Vagina (tissue), 2 donors: Measurements from ENCODE around the gene FAM186B.

Experiments
- POLR2A ChIP-seq, 2 donors: fragments of 450-650 bp; IDR thresholded peaks; one replicate each; pipeline ENCODE4 v1.6.1; 2017; ENCODE audit warnings: antibody characterized with exemption in 2 of 2, mild to moderate bottlenecking in 2 of 2, moderate library complexity in 2 of 2
- POLR2AphosphoS5 ChIP-seq, 2 donors: sonication (generic); formaldehyde crosslinking; IDR thresholded peaks; one replicate each; pipeline ENCODE4 v1.9.0; 2017; ENCODE audit warnings: antibody characterized with exemption in 2 of 2, mild to moderate bottlenecking in 2 of 2, low read depth in 1 of 2; ENCODE audit not compliant: insufficient read depth in 1 of 2
- TF ChIP-seq, protein P1 (sequence below), 3 experiments: fragments of 450-650 bp in 2 of 3; fragments of 200-600 bp in 1 of 3; sonication (generic) in 1 of 3; IDR thresholded peaks; one replicate each; pipeline ENCODE4 v1.5.1; 2017 to 2019; ENCODE audit warnings: antibody characterized with exemption in 3 of 3, mild to moderate bottlenecking in 2 of 3, moderate library complexity in 2 of 3

DNA sequence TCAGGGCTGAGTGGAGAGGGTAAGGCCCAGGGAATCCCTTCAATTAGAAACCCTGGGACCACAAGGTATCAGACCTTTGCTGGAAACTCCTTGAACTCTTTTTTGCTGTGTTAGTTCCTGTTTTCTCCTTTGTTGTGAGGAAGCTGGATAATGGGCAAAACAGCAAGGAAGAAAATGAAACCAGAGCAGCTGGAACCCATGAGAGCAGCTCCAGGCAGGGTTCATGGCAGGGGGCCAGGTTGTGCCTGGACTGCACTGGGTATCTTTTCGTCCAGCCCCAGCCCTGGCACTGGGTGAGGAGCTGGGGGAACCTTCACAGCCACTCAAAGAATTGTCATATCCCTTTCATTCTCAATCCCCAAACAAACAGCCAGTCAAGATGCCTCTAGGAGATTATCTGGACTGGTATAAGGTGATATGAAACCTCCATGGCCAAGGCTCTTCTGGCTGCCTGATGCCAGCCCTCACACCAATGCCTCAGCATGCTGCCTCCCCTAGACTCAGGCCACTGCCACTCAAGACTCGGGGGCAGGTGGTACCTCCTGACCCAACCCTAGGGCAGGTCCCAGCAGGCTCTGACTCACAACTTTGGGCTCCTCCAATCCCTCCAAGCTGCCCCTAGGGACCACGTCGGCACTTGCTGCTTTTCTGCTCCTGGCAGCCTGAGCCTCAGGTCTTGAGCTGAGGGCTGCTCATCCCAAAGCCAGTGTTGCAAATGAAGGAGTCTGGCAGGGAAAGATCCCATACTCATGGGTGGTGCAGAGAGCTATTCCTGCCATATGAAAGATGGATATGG lies 16.5 kb downstream of the FAM186B start:
- TF ChIP-seq, protein P1, sequence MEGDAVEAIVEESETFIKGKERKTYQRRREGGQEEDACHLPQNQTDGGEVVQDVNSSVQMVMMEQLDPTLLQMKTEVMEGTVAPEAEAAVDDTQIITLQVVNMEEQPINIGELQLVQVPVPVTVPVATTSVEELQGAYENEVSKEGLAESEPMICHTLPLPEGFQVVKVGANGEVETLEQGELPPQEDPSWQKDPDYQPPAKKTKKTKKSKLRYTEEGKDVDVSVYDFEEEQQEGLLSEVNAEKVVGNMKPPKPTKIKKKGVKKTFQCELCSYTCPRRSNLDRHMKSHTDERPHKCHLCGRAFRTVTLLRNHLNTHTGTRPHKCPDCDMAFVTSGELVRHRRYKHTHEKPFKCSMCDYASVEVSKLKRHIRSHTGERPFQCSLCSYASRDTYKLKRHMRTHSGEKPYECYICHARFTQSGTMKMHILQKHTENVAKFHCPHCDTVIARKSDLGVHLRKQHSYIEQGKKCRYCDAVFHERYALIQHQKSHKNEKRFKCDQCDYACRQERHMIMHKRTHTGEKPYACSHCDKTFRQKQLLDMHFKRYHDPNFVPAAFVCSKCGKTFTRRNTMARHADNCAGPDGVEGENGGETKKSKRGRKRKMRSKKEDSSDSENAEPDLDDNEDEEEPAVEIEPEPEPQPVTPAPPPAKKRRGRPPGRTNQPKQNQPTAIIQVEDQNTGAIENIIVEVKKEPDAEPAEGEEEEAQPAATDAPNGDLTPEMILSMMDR (IDR thresholded peaks at IDR 0.05) = no peak
- TF ChIP-seq POLR2AphosphoS5 (IDR thresholded peaks at IDR 0.05; ENCODE audit: insufficient read depth in 1 of 2, low read depth in 1 of 2) (no peak), POLR2A (IDR thresholded peaks at IDR 0.05) (no peak)
